RWPE2 (cell line): Measurements from ENCODE around the gene STIP1.

Experiments
- ATAC-seq: fragments of 200-7000 bp; cut with Tn5 transposase; 3 replicates; pipeline ENCODE4 v1.9.1; 2021; ENCODE audit warnings: low read depth
- DNase-seq: peaks from one replicate; pipeline ENCODE4 v3.0.0-alpha.2; 2020; ENCODE audit warnings: low spot score
- H3K27ac ChIP-seq: fragments of 450-650 bp; 2 replicates; pipeline ENCODE4 v1.5.1; 2017; ENCODE audit warnings: mild to moderate bottlenecking; ENCODE audit not compliant: poor library complexity, severe bottlenecking
- H3K27me3 ChIP-seq: fragments of 250-450 bp; sonication (Bioruptor Pico); 2 replicates; pipeline ENCODE4 v1.5.1; 2021; ENCODE audit warnings: mild to moderate bottlenecking, moderate library complexity; ENCODE audit not compliant: insufficient read depth, poor library complexity, severe bottlenecking
- H3K36me3 ChIP-seq: fragments of 250-450 bp; sonication (Bioruptor Pico); 2 replicates; pipeline ENCODE4 v1.5.1; 2020; ENCODE audit warnings: low read depth, mild to moderate bottlenecking, moderate library complexity
- H3K4me1 ChIP-seq: fragments of 250-450 bp; sonication (Bioruptor Pico); 2 replicates; pipeline ENCODE4 v1.5.1; 2021; ENCODE audit warnings: mild to moderate bottlenecking, moderate library complexity; ENCODE audit not compliant: insufficient read depth, poor library complexity, severe bottlenecking
- H3K4me3 ChIP-seq: fragments of 250-450 bp; sonication (Bioruptor Pico); 2 replicates; pipeline ENCODE4 v1.5.1; 2021; ENCODE audit warnings: mild to moderate bottlenecking, moderate library complexity; ENCODE audit not compliant: severe bottlenecking
- H3K9me3 ChIP-seq: fragments of 250-450 bp; sonication (Bioruptor Pico); 2 replicates; pipeline ENCODE4 v1.5.1; 2021; ENCODE audit warnings: mild to moderate bottlenecking, moderate library complexity; ENCODE audit not compliant: severe bottlenecking
- CTCF ChIP-seq: fragments of 450-650 bp; IDR thresholded peaks from one replicate; pipeline ENCODE4 v1.5.1; 2017; ENCODE audit warnings: mild to moderate bottlenecking, moderate library complexity; ENCODE audit not compliant: poor library complexity, severe bottlenecking

Gene STIP1

GRCh38 chr11:64151337-64151736, 34.6 kb upstream of the STIP1 start:
- Histone ChIP-seq H3K4me1 (no peaks in the 10 kb centered on the region), H3K27me3 (no peaks in the 10 kb centered on the region), H3K9me3 (no peaks in the 10 kb centered on the region), H3K27ac (no peak overlapping the region), H3K4me3 (no peak overlapping the region), H3K36me3 (no peaks in the 10 kb centered on the region)
- no peak for ATAC-seq
- no peak for DNase-seq
- no peak for TF ChIP-seq CTCF

- DNase-seq, result peak; percentile 58
- Histone ChIP-seq H3K36me3 (no peaks in the 10 kb centered on the region), H3K4me1 (no peaks in the 10 kb centered on the region), H3K27ac (no peak overlapping the region), H3K27me3 (no peaks in the 10 kb centered on the region), H3K4me3 (no peak overlapping the region), H3K9me3 (no peaks in the 10 kb centered on the region)
- peak; percentile 87 for ATAC-seq
- peak; percentile 98 for TF ChIP-seq CTCF
Measured at GRCh38 chr11:64152841-64153691, 32.9 kb upstream of the STIP1 start.

GRCh38 chr11:64153812-64154211, 32.2 kb upstream of the STIP1 start:
- no peak for TF ChIP-seq CTCF
- no peaks in the 10 kb centered on the region for H3K27me3 ChIP-seq
- no peaks in the 10 kb centered on the region for H3K9me3 ChIP-seq
- no peaks in the 10 kb centered on the region for H3K4me1 ChIP-seq
- H3K27ac ChIP-seq, result no peak overlapping the region
- ATAC-seq (no peak), DNase-seq (no peak)
- H3K36me3 ChIP-seq, result no peaks in the 10 kb centered on the region
- H3K4me3 ChIP-seq, result no peak overlapping the region

GRCh38 chr11:64156235-64157011, 29.5 kb upstream of the STIP1 start:
- no peak for TF ChIP-seq CTCF
- Histone ChIP-seq H3K4me1 (no peaks in the 10 kb centered on the region), H3K27ac (no peak overlapping the region), H3K4me3 (no peak overlapping the region), H3K9me3 (no peaks in the 10 kb centered on the region), H3K36me3 (no peaks in the 10 kb centered on the region), H3K27me3 (no peaks in the 10 kb centered on the region)
- DNase-seq (no peak), ATAC-seq (no peak)
